GM18861 (cell line): ENCODE results near the gene CXorf65.

Experiments used
- ATAC-seq: cut with Tn5 transposase; IDR thresholded peaks from one replicate; pipeline ENCODE4 v1.9.1; 2021; ENCODE audit not compliant: unreplicated experiment

The CXorf65 gene

GRCh38 chrX:71106427-71106826 is at the start of gene CXorf65:
CXorf65 (minus strand) TSS chrX:71106740; CDS start chrX:71106556, 184 bp downstream.
- ATAC-seq = no peak

GRCh38 chrX:71154641-71155040 is 48.1 kb upstream of the CXorf65 start:
- no peak for ATAC-seq

GRCh38 chrX:71154196-71154595 is 47.7 kb upstream of the CXorf65 start:
- no peak for ATAC-seq

GRCh38 chrX:71151366-71151765 is 44.8 kb upstream of the CXorf65 start:
- no peak for ATAC-seq

GRCh38 chrX:71148278-71148663 is 41.7 kb upstream of the CXorf65 start:
- ATAC-seq = no peak

- no peak for ATAC-seq
Measured at GRCh38 chrX:71147496-71148277, 41.1 kb upstream of the CXorf65 start.

- no peak for ATAC-seq
Measured at GRCh38 chrX:71144651-71145050, 38.1 kb upstream of the CXorf65 start, which contains the start of gene NLGN3. NLGN3 (plus strand) TSS chrX:71144841; CDS start chrX:71147750, 2,909 bp downstream.

GRCh38 chrX:71143508-71143907 is 37.0 kb upstream of the CXorf65 start:
- ATAC-seq = no peak

GRCh38 chrX:71140440-71140839 is 33.9 kb upstream of the CXorf65 start:
- ATAC-seq = no peak

- no peak for ATAC-seq
Measured at GRCh38 chrX:71131510-71131909, 25.0 kb upstream of the CXorf65 start.

- no peak for ATAC-seq
Measured at GRCh38 chrX:71128915-71129765, 22.6 kb upstream of the CXorf65 start.

- no peak for ATAC-seq
Measured at GRCh38 chrX:71128166-71128833, 21.8 kb upstream of the CXorf65 start.

GRCh38 chrX:71118985-71119535 is 12.5 kb upstream of the CXorf65 start:
- ATAC-seq = no peak

- peak; percentile 75 for ATAC-seq
Measured at GRCh38 chrX:71118032-71118984, 11.8 kb upstream of the CXorf65 start, which contains the start of gene MED12. MED12 (plus strand) TSS chrX:71118596; CDS start chrX:71118755, 159 bp downstream.

GRCh38 chrX:71117358-71117757 is 10.8 kb upstream of the CXorf65 start:
- no peak for ATAC-seq

GRCh38 chrX:71111921-71112431 is 5.4 kb upstream of the CXorf65 start:
- peak; percentile 15 for ATAC-seq

GRCh38 chrX:71111141-71111843 is 4.8 kb upstream of the CXorf65 start, which contains the start of gene IL2RG:
IL2RG (minus strand) TSS chrX:71111577; CDS start chrX:71111539, 38 bp downstream.
- peak; percentile 85 for ATAC-seq

GRCh38 chrX:71109051-71109450 is 2.5 kb upstream of the CXorf65 start:
- ATAC-seq = no peak
